ENCODE measurements around the gene OSBPL6.

DNA sequence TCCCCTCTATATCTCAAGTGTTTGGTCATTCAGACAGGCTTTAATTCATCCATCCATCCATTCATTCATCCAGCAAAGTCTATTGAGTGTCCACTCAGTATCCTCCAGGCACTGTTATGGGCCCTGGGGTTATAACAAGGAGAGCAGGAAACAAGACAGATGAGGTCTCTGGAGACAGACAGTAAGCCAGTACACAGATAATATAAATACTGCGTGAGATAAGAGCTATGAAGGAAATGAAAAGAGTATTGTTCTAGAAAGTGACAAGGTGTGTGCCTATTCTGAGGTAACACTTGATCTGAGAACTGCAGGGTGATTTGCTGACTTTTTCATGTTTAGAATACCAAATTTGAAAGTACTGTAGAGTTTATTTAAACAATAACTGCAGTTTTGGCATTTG is 98.3 kb downstream of the OSBPL6 start:
- TF ChIP-seq, protein P1, sequence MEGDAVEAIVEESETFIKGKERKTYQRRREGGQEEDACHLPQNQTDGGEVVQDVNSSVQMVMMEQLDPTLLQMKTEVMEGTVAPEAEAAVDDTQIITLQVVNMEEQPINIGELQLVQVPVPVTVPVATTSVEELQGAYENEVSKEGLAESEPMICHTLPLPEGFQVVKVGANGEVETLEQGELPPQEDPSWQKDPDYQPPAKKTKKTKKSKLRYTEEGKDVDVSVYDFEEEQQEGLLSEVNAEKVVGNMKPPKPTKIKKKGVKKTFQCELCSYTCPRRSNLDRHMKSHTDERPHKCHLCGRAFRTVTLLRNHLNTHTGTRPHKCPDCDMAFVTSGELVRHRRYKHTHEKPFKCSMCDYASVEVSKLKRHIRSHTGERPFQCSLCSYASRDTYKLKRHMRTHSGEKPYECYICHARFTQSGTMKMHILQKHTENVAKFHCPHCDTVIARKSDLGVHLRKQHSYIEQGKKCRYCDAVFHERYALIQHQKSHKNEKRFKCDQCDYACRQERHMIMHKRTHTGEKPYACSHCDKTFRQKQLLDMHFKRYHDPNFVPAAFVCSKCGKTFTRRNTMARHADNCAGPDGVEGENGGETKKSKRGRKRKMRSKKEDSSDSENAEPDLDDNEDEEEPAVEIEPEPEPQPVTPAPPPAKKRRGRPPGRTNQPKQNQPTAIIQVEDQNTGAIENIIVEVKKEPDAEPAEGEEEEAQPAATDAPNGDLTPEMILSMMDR (IDR thresholded peaks at IDR 0.05) = no peak
- no peak for TF ChIP-seq POLR2A (IDR thresholded peaks at IDR 0.05)

Data from lower leg skin (tissue), 3 donors.